ENCODE data around the gene SIGLEC9. TPM values are rescaled to one million over a fixed set of nuclear protein-coding genes. Genes with fewer than 3 reads are reported as not detected.

The SIGLEC9 gene
- total RNA-seq, 2 donors from 2014 or later: 0.33 to 1.3 TPM

GRCh38 chr19:51099047-51099382 lies 25.7 kb upstream of the SIGLEC9 start:
- TF ChIP-seq, protein P1, sequence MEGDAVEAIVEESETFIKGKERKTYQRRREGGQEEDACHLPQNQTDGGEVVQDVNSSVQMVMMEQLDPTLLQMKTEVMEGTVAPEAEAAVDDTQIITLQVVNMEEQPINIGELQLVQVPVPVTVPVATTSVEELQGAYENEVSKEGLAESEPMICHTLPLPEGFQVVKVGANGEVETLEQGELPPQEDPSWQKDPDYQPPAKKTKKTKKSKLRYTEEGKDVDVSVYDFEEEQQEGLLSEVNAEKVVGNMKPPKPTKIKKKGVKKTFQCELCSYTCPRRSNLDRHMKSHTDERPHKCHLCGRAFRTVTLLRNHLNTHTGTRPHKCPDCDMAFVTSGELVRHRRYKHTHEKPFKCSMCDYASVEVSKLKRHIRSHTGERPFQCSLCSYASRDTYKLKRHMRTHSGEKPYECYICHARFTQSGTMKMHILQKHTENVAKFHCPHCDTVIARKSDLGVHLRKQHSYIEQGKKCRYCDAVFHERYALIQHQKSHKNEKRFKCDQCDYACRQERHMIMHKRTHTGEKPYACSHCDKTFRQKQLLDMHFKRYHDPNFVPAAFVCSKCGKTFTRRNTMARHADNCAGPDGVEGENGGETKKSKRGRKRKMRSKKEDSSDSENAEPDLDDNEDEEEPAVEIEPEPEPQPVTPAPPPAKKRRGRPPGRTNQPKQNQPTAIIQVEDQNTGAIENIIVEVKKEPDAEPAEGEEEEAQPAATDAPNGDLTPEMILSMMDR (IDR thresholded peaks at IDR 0.05): no peak
- no peak for TF ChIP-seq POLR2A (IDR thresholded peaks at IDR 0.05)
- H3K27me3 ChIP-seq: no peaks in the 10 kb centered on the region
- DNase-seq (no peak), ATAC-seq (no peak)
- H3K36me3 ChIP-seq (replicated peaks in 1 of 2; ENCODE audit: insufficient read depth in 1 of 2, low read depth in 2 of 2): peaks cover 0 to 2% of the 10 kb centered on the region in 2 donors
- no peak overlapping the region for H3K27ac ChIP-seq
- WGBS, 2 donors: 86 to 87% methylated on average over 16 to 20 of the region's 22 CpGs
- H3K4me3 ChIP-seq: no peak overlapping the region
- peaks cover 26% of the 10 kb centered on the region for H3K4me1 ChIP-seq
- no peaks in the 10 kb centered on the region for H3K9me3 ChIP-seq
- intact Hi-C loops (cut with DNase I): loop anchor here (5.0 to 10.0 kb wide), 2 partner anchors 77 to 164 kb away; no protein-coding TSS in a partner anchor

DNA sequence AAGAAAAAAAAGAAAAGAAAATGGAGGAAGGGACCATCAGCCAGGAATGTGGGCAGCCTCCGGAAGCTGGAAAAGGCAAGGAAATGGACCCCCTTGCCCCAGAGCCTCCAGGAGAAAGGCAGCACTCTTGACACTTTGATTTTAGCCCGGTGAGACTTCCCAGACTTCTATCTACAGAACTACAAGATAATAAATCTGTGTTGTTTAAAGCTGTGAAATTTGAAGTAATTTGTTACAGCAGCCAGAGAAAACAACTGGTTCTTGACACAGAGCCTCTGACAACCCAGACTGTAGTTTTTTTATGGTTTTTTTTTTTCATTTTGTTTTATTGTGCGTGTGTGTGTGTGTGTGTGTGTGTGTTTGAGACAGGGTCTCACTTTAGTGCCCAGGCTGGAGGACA lies 24.1 kb upstream of the SIGLEC9 start:
- H3K36me3 ChIP-seq (replicated peaks in 1 of 2; ENCODE audit: insufficient read depth in 1 of 2, low read depth in 2 of 2): peaks cover 0 to 2% of the 10 kb centered on the region in 2 donors
- no peak overlapping the region for H3K4me3 ChIP-seq
- ATAC-seq (no peak), DNase-seq (no peak)
- WGBS, 2 donors: 50 to 57% methylated on average over 3 of the region's 3 CpGs
- intact Hi-C loops (cut with DNase I): loop anchor here (10.0 kb wide), 1 partner anchor 296 kb away; no protein-coding TSS in a partner anchor
- peaks cover 21% of the 10 kb centered on the region for H3K4me1 ChIP-seq
- H3K27me3 ChIP-seq: no peaks in the 10 kb centered on the region
- no peaks in the 10 kb centered on the region for H3K9me3 ChIP-seq
- no peak for TF ChIP-seq POLR2A (IDR thresholded peaks at IDR 0.05)
- TF ChIP-seq, protein P1 (IDR thresholded peaks at IDR 0.05): no peak
- no peak overlapping the region for H3K27ac ChIP-seq

DNA sequence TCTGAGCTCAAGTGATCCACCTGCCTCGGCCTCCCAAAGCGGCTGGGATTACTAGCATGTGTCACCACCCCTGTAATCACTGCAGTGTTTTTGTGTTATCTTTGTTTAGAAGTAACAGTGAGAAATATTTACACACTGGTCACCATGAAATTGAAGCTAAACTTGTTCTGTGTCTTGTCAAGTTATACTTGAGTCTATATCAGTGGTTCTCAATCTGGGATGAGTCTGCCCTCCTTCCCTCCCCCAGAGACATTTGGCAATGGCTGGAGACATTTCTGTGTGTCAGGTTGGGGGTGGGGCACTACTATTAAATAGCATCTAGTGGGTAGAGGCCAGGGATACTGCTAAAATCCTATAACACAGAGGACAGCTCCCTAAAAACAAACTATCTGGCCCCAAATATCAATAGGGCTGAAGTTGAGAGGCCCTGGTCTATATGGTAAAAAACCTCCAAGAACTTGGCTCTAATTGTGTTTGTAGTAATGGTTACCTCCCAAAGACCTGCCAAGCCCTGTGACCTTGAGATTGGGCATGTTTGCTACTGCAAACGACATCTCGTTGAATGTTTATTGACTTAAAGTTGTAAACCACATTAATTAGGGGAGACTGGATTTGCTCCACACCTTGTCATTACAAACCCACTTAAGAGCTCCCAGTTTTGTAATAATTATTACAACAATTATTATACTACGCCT lies 23.4 kb upstream of the SIGLEC9 start:
- DNase-seq (peak in 1 of 4 donors; percentile 54), ATAC-seq (no peak)
- intact Hi-C loops (cut with DNase I): loop anchor here (10.0 kb wide), 1 partner anchor 297 kb away; no protein-coding TSS in a partner anchor
- TF ChIP-seq, protein P1 (IDR thresholded peaks at IDR 0.05): no peak
- no peak for TF ChIP-seq POLR2A (IDR thresholded peaks at IDR 0.05)
- WGBS, 2 donors: 24 to 25% methylated on average over 5 of the region's 5 CpGs
- no peaks in the 10 kb centered on the region for H3K27me3 ChIP-seq
- H3K4me3 ChIP-seq: no peak overlapping the region
- peaks cover 0 to 2% of the 10 kb centered on the region in 2 donors for H3K36me3 ChIP-seq (replicated peaks in 1 of 2; ENCODE audit: insufficient read depth in 1 of 2, low read depth in 2 of 2)
- H3K27ac ChIP-seq: peak overlapping the region in 3 of 4 donors; percentile 2 to 31 (median 5)
- peaks cover 21% of the 10 kb centered on the region for H3K4me1 ChIP-seq
- H3K9me3 ChIP-seq: no peaks in the 10 kb centered on the region

- Histone ChIP-seq H3K27me3 (no peaks in the 10 kb centered on the region), H3K27ac (no peak overlapping the region), H3K9me3 (no peaks in the 10 kb centered on the region), H3K4me3 (no peak overlapping the region), H3K4me1 (peaks cover 34% of the 10 kb centered on the region), H3K36me3 (replicated peaks in 1 of 2; ENCODE audit: insufficient read depth in 1 of 2, low read depth in 2 of 2) (peaks cover 0 to 2% of the 10 kb centered on the region in 2 donors)
- DNase-seq (no peak), ATAC-seq (no peak)
- TF ChIP-seq, protein P1 (IDR thresholded peaks at IDR 0.05): no peak
- no peak for TF ChIP-seq POLR2A (IDR thresholded peaks at IDR 0.05)
- 87 to 93% methylated on average over 7 of the region's 7 CpGs for WGBS, 2 donors
- intact Hi-C loops (cut with DNase I): loop anchor here (10.0 kb wide), 1 partner anchor 298 kb away; no protein-coding TSS in a partner anchor
Measured at GRCh38 chr19:51102991-51103390, 21.7 kb upstream of the SIGLEC9 start.
